Hepatocyte (in vitro differentiated cells): ENCODE results near the gene SEPTIN5.

Source experiments
- CTCF ChIP-seq: fragments of 200-600 bp; sonication (generic); IDR thresholded peaks from 2 replicates; pipeline ENCODE4 v1.5.1; 2016; ENCODE audit warnings: antibody characterized with exemption, mild to moderate bottlenecking; ENCODE audit not compliant: poor library complexity
- EZH2 ChIP-seq: fragments of 200-600 bp; sonication (generic); IDR thresholded peaks from 2 replicates; pipeline ENCODE4 v1.6.1; 2016; ENCODE audit warnings: antibody characterized with exemption, mild to moderate bottlenecking, borderline replicate concordance
- EZH2phosphoT487 ChIP-seq: fragments of 200-600 bp; sonication (generic); IDR thresholded peaks from one replicate; pipeline ENCODE4 v1.6.1; 2018; ENCODE audit warnings: antibody characterized with exemption, mild to moderate bottlenecking, low read depth, moderate library complexity; ENCODE audit not compliant: unreplicated experiment, severe bottlenecking

- TF ChIP-seq EZH2phosphoT487 (no peak), CTCF (no peak), EZH2 (no peak)
Measured at GRCh38 chr22:19734163-19734562, 19.9 kb downstream of the SEPTIN5 start.
